HepG2 (cell line): ENCODE data around the gene TM9SF3. TPM values are rescaled to one million over a fixed set of nuclear protein-coding genes. Genes with fewer than 3 reads are reported as not detected.
A peak's percentile ranks its signal among the peaks of the same experiment; 100 is the strongest.

Experiments used
- ETV5 ChIP-seq: IDR thresholded peaks from 2 replicates; pipeline ENCODE4 v1.6.1; 2018; ENCODE audit warnings: missing biosample characterization, missing genetic modification reagents, inconsistent platforms, borderline replicate concordance
- FOXK2 ChIP-seq: fragments of 450-650 bp; IDR thresholded peaks from 2 replicates; pipeline ENCODE4 v1.6.1; 2016
- HNF1B ChIP-seq: sonication (generic); formaldehyde crosslinking; IDR thresholded peaks from 2 replicates; pipeline ENCODE4 v1.5.1; 2020; ENCODE audit warnings: mild to moderate bottlenecking, moderate library complexity, missing genetic modification reagents
- HOMEZ ChIP-seq: IDR thresholded peaks from 2 replicates; pipeline ENCODE4 v1.6.1; 2016; ENCODE audit warnings: low read depth
- IRF1 ChIP-seq: sonication (generic); formaldehyde crosslinking; IDR thresholded peaks from 2 replicates; pipeline ENCODE4 v1.4.0; 2020; ENCODE audit warnings: low read depth, mild to moderate bottlenecking, missing genetic modification reagents
- IRX3 ChIP-seq: sonication (generic); formaldehyde crosslinking; IDR thresholded peaks from 2 replicates; pipeline ENCODE4 v1.8.1; 2023; ENCODE audit warnings: mild to moderate bottlenecking, low read depth, missing genetic modification reagents, borderline replicate concordance
- MAX ChIP-seq: IDR thresholded peaks from 2 replicates; pipeline ENCODE4 v1.6.1; 2012; ENCODE audit warnings: inconsistent platforms
- RAD21 ChIP-seq: fragments of 450-650 bp; formaldehyde crosslinking; IDR thresholded peaks from 2 replicates; pipeline ENCODE4 v1.5.0; 2020; ENCODE audit warnings: mild to moderate bottlenecking
- REST ChIP-seq, 2 experiments: IDR thresholded peaks; 2 replicates each; pipeline ENCODE4 v1.6.1; 2011 to 2012; ENCODE audit warnings: low read length in 2 of 2, borderline replicate concordance in 1 of 2, low read depth in 1 of 2, mild to moderate bottlenecking in 1 of 2, moderate library complexity in 1 of 2
- XRCC5 ChIP-seq: fragments of 200-400 bp; formaldehyde crosslinking; optimal IDR thresholded peaks from 2 replicates; pipeline ENCODE3; 2017; ENCODE audit warnings: mild to moderate bottlenecking, low read length
- ZHX2 ChIP-seq, 2 experiments: sonication (generic) in 1 of 2; formaldehyde crosslinking in 1 of 2; IDR thresholded peaks; 2 replicates each; pipeline versions ENCODE4 v1.6.1 to v1.9.0; 2014 to 2022; ENCODE audit warnings: antibody characterized with exemption in 1 of 2, borderline replicate concordance in 1 of 2, inconsistent platforms in 1 of 2, low read depth in 1 of 2, missing genetic modification reagents in 1 of 2
- ZNF567 ChIP-seq: sonication (generic); formaldehyde crosslinking; IDR thresholded peaks from 2 replicates; pipeline ENCODE4 v1.8.1; 2023; ENCODE audit warnings: mild to moderate bottlenecking, missing genetic modification reagents, borderline replicate concordance
- polyA plus RNA-seq, 8 experiments: library from polyadenylated mRNA; depleted of rRNA in 3 of 8; stranded (reverse) in 7 of 8; unstranded in 1 of 8; fragments of >200 nt; fragmentation: Illumina TruSeq in 4 of 8; extraction: Trizol in 4 of 8; gene quantifications; 2 replicates each; pipeline versions ENCODE4 v1.2.1 to v1.2.3, GENCODE V29; 2011 to 2016; ENCODE audit warnings: low read depth in 4 of 8, missing spikeins in 1 of 8, mixed read lengths in 1 of 8; ENCODE audit not compliant: insufficient read depth in 1 of 8
- total RNA-seq, 5 experiments: library from RNA; depleted of rRNA; stranded (reverse); fragments of >200 nt; fragmentation: Illumina TruSeq; extraction: Trizol; gene quantifications; 2 replicates each; pipeline ENCODE4 v1.2.3, GENCODE V29; 2016; ENCODE audit warnings: low read depth in 1 of 5

TM9SF3 gene
- total and polyA plus RNA-seq, 2 of the 13 experiments (the other 11 are each of a cell fraction or from before 2014, with no cell fraction given): 43.8 to 120 TPM

GRCh38 chr10:96586419-96587263, at the start of gene TM9SF3 (continued):
- TF ChIP-seq HOMEZ (CRISPR knock-in tag) (no peak), XRCC5 (peak; percentile 59), REST (IDR thresholded peaks at IDR 0.05; ENCODE audit: borderline replicate concordance in 1 of 2, low read depth in 1 of 2, low read length in 2 of 2) (peak in 1 of 2 experiments; percentile 58; a peak in 1 of 4 replicates), IRX3 (CRISPR knock-in tag) (peak; percentile 55; the same call in 1 of the 2 replicates), ETV5 (peak; percentile 77), IRF1 (CRISPR knock-in tag) (peak; percentile 57; the same call in 1 of the 2 replicates), RAD21 (peak; percentile 14; the same call in 1 of the 2 replicates), FOXK2 (no peak), HNF1B (CRISPR knock-in tag) (no peak), MAX (peak; percentile 80), ZNF567 (CRISPR knock-in tag) (0 out of 2 replicates have a peak, but pooled peaks have one; percentile 58), ZHX2 (IDR thresholded peaks at IDR 0.05; ENCODE audit: low read depth) (peak; percentile 59; the same call in 1 of the 2 replicates), ZHX2 (CRISPR knock-in tag; IDR thresholded peaks at IDR 0.05; ENCODE audit: borderline replicate concordance) (peak; percentile 34; the same call in 1 of the 2 replicates)
